ENCODE results near the gene TMEM86B.
"Not testable (repeated sequence)": the region's sequence is repeated elsewhere in the genome, so short reads cannot be mapped to it uniquely, and the experiment has no call there.

TMEM86B gene

GRCh38 chr19:55241143-55241934 is 12.8 kb upstream of the TMEM86B start:
- DNase-seq, result no peak

DNA sequence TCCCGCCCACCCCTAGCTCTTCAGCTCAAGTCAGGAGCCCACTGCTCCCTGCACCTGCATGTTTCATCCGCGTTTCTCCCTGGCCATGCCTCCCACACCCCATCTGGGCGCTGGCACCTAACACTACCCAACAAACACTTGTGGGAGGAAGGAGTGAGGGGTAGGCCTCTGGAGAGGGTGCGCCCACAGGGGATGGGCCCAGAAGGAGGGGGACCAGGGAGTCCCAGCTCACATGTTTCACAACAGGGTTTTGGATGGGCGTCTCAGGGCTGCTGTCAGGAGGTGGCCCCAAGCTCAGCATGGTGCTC is 12.1 kb upstream of the TMEM86B start:
- DNase-seq, result no peak

GRCh38 chr19:55239004-55239403 is 10.4 kb upstream of the TMEM86B start:
- no peak for DNase-seq

DNA sequence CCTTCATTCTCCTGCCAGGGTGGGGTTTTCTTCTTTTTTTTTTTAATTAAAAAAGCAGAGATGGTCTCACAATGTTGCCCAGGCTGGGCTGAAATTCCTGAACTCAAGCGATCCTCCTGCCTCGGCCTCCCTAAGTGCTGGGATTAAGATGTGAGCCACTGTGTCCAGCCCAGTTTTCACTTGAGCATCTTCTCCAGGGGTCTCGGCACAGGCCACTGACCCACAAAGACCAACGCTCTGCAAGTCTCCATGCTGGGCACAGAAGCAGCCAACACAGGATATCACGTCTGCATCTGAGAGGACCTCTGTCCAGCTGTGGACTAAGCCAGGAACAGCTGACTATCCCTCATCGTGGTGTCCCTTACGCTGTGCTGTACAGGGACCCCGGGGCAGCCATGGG is 9.5 kb upstream of the TMEM86B start:
- no peak for DNase-seq

- DNase-seq, result no peak
Observed at GRCh38 chr19:55232986-55233385, 4.4 kb upstream of the TMEM86B start.

DNA sequence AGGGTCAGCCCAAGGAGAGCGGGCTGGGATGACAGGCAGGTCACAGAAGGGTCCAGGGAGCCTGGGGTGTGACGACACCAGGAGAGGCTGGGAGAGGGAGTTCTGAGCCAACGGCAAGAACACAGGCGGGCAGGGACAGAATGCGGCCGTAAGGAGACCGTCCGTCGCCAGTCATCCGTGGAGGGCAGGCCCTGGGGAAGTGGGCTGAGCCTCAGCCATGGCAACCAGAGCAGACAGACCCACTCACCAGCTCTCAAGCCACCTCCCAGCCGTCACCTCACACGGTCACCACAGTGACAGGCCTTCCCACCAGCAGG is 3.7 kb upstream of the TMEM86B start:
- DNase-seq, result no peak

GRCh38 chr19:55231391-55232285 is 3.1 kb upstream of the TMEM86B start:
- no peak for DNase-seq

- no peak for DNase-seq
Observed at GRCh38 chr19:55230780-55231179, 2.2 kb upstream of the TMEM86B start.

- DNase-seq, result no peak
Observed at GRCh38 chr19:55230329-55230728, 1.8 kb upstream of the TMEM86B start.

DNA sequence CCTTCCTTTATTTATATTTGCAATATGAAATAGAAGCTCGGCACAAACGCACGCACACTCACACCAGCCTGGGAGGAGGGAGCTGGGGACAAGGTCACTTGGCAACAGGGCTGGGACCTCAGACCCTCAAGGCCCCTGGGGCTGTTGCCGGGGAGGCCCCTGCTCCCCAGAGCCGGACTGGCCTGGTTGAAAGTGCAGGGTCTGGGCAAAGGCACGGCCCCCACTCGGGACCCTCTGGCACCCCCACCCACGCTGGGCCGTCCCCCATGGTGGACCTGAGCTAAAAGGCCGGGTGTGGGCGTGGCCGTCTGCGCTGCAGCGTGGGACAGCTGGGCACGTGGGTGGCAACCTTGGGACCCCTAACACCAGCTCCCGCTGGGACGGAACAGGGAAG is 1.2 kb upstream of the TMEM86B start:
- no peak for DNase-seq

DNA sequence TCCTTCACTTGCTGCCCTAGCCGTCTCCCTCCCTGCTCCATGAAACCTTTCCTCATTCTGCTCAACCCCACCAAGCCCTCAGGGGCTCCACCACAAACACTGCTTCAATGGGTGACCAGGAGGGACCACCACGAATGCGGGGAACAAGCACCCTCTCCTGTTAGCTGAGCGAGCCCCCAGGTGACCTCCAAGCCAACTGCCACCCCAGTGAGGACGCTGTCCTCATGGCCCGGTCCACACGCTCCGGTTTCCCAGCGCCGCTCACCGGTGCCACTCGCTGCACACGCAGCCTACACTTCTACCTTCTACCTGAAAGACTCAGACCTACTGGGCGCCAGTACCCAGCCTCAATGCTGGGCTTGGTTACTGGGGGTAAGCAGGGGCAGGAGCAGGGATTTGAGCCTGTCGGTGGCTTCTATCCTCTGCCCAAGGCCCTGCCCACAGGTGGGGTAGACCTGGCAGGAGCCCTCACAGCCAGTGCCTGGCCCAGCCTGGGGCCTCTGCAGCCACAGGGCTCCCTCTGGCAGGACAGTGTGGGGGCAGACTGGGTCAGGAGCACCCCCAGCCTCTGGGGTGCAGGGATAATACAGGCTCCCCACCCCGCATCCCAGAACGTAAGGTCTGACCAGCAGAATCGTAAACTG is 704 bp upstream of the TMEM86B start:
- DNase-seq, result no peak

- no peak for DNase-seq
Observed at GRCh38 chr19:55228015-55228391, 560 bp downstream of the TMEM86B start.

- DNase-seq, result no peak
Observed at GRCh38 chr19:55227241-55228014, 1.1 kb downstream of the TMEM86B start.

GRCh38 chr19:55226788-55227187 is 1.8 kb downstream of the TMEM86B start:
- no peak for DNase-seq

GRCh38 chr19:55226273-55226672 is 2.3 kb downstream of the TMEM86B start:
- DNase-seq, result no peak

DNA sequence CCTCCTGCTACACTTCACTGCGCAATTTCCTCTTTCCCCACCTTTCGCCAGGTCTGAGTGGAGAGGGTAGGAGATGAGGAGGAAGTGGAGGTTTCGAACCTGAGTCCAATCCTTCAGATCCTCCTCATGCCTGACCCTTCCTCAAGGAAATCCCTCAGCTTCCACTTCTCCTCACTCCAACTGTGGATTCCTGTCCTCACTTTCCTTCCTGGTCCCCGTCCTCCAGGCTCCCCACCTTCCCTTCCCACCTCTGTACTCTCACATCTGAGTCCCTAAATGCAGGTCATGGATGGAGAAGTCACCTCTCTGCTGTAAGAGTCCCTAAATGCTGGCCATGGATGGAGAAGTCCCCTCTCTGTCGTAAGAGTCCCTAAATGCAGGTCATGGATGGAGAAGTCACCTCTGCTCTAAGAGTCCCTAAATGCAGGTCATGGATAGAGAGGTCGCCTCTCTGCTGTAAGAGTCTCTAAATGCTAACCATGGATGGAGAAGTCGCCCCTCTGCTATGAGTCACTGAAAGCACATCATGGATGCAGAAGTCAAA is 3.1 kb downstream of the TMEM86B start:
- no peak for DNase-seq

GRCh38 chr19:55224679-55225414 is 3.7 kb downstream of the TMEM86B start:
- DNase-seq, result not testable (repeated sequence)

DNA sequence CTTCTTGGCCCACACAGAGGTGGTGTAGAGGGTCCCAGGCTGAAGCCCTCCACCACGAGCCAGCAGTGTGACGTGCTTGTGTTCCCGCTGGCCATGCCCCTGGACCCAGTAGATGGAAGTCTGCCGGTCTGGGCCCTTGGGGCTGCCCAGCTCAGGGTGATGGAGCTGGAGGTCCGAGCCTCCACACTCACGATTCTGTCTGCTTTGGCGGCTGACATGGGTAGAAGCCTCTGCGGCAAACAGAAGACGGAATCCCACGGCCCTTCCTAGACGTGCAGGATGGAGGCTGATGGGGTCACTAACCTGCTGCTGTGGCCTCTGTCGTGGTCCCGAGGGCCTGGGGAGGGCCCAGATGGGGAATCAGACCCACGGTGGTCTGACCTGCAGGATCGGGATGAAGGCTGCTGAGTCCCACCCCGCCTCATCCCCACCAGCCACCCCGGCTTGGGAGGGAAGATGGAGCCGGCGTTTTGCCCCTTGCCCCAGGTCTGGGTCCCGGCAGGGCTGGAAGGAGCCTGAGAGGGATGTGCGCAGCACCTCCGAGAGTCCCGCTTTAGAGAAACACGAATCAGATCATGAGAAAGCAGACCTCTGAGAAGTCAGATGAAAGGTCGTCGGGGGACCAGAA is 4.4 kb downstream of the TMEM86B start:
- DNase-seq, result no peak

DNA sequence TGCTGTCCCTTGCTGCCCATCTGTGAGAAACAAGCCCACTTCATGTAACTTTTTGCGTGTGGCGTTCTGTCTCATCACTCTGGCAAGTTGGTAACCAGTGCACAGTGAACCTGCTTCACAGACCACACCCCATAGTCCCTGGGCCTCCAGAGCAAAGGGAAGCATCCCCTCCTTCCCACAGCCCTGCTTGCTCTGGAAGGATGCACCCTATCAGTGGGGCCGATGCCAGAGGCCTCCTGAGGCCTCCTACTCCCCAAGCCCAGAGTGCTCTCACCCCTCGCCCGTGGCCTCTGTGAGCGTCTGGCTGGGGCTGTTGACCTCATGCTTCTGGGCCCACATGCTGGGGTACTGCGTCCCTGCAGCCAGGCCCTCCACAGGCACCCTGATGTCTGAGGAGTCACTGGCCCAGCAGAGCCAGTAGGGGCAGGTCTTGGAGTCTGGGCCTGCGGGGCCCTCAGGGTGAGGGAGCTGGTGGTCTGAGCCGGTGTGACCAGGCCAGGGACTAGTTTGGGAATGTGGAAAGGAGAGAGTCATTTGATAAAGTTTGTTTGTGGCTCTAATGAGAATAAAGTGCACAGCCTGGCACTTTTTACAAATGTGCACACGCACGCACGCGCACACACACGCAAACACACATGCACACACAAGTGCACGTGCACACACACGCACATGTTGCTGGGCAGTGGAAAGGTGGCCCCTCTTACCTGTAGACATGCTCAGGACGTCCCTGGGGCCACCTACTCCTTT is 5.1 kb downstream of the TMEM86B start:
- DNase-seq, result no peak

DNA sequence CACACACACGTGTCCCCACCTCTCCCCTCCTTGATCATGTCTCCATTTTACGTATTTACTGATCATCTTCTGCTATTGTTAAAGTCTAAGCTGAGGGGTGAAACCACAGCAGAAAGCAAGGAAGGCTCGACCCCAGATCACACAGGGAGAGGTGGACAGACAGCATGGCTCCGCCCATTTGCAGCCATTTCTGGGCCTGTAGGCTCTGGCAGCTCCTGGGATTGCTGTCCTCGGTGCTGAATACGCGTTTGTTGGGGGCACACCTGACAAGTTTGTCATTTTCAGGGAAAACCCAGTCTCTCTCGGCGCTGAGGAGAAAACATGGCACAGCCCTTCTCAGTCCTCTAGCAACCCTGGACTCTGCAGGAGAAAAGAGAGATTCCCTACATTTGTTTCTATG is 8.0 kb downstream of the TMEM86B start:
- no peak for DNase-seq

Measured in GF-D8 (cell line).